Left hindlimb (tissue), 1 donor: ENCODE measurements around the gene MTF1.

ENCODE experiments used
- DNase-seq: peaks from one replicate; pipeline ENCODE4 v3.0.0-alpha.2; 2018

MTF1 gene

DNA sequence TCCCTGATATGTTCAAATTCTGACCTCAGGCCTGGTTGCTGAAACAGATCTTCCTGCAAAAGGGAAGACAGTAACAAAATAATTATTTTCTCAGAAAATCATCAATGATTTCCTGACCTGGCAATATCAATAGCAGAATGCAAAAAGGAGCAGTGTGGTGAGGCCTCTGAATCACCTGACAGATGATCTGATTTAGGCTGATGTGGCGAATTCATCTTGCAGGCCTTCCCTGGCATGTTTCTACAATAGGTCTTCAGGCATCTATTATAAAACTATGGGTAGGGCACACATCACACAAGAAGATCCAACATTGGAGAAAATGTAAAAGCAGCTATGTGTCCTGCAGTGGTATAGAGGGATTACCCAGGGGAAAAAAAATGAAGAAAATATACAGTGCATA is 7.1 kb upstream of the MTF1 start:
- no peak for DNase-seq

DNA sequence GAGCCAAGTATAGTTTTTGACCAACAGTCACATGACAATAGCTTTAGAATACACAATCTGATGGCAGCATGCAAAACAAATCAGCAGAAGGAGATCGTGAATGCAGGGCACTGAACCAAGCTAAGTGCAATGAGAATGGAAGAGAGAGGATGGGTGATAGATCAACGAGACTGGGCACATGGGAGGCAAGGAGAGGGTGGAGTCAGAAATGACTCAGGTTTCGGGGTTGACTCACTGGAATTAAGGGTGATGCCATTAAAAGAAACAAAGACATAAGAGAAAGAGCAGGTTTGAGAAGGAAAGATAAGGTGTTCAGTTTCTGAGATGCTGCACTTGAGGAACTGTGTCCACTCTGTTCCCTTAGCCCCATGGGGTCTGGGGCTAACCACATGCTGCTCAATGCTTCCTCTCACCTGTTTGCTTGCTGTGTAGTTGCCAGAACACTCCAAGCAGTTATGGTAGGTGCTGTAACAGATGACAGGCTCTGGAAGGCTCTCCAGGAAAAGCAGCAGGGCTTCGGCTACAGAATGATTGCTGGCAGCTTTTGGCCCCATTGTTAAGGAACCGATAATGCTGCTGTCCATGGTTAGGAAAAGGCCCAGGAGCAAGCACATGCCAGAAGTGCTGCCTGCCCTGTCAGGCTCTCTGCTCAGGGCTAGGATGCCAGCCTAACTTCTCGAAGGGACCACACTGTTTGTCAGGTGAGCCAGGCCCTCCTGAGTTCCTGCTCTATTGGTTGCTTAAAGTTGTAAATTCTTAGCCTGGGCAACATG is 6.1 kb upstream of the MTF1 start:
- no peak for DNase-seq

DNA sequence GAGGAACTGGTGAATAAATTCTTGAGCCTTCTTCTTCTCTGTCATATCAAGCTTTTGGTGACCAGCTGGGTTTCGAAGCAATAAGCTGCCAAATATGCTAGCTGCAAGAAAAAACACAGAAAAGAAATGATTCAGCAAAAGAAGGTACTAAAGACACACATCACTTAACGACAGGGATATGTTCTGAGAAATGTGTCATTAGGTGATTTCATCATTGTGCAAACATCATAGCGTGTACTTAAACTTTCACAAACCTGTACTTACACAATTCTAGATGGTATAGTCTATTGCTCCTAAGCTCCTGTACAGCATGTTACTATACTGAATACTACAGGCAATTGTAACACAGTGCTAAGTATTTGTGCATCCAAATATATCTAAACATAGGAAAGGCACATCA is 2.9 kb upstream of the MTF1 start:
- no peak for DNase-seq

DNA sequence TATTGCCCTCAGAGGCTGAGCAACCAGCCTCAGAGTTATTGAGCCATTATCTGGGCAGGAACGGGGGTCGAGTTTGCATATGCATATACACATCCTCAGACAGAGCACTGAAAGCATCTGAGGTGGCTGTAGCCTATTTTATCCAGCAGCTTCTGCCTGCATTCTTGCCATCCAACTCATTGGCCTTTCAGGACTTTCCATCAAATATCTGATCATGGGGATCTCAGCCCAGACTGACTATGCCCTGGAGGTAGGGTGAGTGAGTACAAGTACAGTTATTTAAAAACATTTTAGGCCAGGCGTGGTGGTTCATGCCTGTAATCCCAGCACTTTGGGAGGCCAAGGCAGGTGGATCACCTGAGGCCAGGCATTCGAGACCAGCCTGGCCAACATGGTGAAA is 1.8 kb upstream of the MTF1 start:
- no peak for DNase-seq

DNA sequence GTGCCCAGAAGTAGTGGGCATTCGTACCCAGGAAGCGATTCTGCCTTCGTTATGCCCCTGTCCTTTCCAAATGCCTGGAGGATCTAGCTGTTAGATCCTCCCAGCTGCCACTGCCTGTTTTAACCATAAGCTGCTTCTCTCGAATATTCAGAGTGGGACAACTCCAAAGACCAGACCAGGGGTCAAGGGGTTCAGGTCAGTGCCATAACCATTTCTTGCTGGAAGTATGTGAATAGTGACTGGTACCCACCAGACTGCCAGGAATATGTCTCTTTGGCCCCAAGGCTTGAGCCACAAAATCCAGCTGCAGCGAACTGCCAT is 914 bp upstream of the MTF1 start:
- DNase-seq, result no peak

DNA sequence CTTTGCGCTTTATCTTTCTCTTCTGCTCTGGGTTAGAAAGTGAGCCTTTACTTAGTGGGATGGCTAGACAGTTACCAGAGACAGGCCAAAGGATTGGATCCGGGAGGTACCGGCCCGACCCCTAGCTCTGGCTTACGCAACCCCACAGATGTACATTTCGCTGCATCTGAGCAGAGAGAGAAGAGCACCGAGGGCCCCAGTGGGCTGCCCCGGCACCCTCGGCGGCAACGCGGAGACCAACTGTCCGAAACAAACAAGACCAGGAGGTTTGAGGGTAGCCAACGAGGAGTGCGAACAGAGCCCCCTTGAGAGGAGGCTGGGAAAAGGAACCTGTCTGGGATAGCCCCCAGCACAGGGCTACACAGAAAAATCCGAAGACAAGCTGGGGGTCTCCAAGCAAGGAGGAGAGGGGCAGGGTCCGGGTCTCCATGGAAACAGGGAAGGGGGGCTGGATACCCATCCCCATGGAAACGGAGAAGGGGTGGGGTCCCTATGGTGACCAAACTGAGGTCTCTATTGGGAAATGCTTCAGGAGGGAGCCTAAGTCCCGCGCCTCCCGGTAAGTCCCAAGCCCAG is 373 bp downstream of the MTF1 start:
- no peak for DNase-seq

DNA sequence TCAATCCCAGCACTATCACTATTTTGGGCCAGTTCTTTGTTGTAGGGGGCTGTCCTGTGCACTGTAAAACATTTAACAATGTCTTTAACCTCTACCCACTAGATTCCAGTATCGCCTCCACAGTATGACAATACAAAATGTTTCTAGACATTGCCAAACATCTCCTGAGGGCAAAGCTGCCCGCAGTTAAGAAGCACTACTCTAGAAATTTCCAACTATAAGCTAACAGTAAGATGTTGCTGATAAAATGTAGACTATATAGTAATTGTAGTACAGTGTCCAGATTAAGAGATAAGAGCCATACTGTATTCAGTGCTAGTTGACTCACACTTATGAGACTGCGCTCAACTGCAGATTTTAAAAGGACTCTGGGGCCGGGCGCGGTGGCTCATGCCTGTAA is 5.0 kb downstream of the MTF1 start:
- no peak for DNase-seq

DNA sequence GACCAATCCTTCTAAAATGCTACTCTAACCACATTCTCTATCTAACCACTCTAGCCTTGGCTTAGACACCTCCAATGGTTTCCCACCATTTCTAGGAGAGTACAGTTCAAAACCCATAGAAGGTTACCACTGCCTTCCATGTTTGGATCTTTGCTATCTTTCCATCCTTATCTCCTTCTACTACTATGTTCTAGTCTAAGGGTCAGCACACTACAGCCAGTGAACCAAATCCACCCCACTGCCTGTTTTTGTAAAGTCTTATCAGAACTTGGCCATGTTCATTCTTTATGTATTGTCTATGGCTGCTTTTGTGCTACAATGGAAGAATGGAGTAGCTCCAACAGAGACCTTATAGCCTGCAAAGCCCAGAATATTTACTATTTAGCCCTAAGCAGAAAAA is 6.2 kb downstream of the MTF1 start:
- no peak for DNase-seq

DNA sequence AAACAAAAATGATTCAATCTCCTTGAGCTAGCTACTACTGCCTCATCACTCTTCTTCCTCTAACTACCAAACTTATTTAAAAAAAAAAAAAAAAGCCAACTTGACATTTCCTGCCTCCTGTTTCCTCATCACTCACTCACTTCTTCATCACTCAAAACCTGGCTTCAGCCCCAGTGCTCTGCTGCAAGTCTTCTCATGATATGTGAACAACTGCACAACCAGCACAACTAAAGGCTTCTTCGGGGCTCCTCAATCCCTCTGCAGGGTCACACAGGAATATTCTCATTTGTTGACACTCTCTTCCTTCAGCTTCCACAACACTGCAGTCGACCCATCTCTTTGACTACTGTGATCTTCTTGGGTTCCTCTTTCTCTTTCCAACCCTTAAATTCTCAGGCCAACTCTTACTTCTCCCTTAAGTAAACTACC is 7.6 kb downstream of the MTF1 start:
- DNase-seq, result no peak

DNA sequence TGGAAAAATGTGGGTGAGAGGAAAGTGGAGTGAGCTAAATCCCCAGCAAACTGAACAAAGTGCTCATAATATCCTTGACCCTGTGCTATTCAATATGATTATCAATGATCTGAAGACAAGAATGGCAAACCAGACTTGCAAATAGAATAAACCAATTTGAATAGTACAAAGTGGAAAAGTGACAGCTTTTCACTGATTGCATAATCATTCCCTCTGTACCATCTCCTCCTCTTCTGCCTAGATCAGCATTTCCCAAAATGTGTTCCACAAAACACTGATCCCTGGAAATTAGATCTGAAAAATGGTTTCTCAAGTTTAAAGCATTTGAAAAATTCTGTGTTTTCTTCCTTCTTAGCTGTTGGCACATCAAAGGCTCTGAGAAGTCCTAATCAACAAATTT is 8.1 kb downstream of the MTF1 start:
- DNase-seq, result no peak

DNA sequence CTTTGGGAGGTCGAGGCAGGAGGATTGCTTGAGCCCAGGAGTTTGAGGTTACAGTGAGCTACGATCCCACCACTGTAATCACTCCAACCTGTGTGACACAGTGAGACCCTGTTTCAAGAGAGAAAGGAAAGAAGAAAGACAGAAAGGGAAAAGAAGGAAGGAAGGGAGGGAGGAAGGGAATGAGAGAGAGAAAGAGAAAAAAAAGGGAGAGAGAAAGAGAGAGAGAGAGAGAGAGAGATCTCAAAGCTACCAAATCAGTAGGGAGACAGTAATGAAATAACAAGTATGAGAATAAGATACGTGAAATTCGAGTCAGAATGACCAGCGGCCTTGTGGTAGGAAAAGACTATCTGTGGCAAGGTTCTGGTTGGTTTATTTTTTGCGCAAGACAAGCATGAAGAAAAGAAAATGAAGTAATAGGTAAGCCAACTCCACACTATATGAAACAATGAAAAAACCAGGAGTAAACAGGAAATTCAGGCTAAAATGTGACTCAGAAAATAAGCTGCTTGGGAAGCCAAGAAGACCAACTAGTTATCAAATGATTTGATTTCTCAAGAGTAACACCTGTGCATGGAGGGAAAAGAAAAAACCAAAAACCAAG is 8.9 kb downstream of the MTF1 start:
- no peak for DNase-seq

DNA sequence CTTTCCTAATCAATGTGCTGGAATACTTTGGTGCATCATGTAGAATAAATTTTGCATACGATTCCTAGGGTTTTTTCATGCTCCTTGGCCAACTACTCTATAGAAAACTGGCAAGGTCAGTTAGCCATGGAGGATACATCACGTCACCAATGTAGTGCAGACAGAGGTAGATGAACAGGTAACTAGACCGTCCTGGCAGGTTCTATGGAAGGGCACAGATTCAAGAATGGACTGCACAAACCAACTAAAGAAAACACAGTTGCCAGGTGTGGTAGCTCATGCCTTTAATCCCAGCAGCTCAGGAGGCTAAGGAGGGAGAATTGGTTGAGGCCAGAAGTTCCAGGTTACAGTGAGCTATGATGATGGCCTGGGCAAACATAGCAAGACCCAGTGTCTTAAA is 9.9 kb downstream of the MTF1 start:
- no peak for DNase-seq

DNA sequence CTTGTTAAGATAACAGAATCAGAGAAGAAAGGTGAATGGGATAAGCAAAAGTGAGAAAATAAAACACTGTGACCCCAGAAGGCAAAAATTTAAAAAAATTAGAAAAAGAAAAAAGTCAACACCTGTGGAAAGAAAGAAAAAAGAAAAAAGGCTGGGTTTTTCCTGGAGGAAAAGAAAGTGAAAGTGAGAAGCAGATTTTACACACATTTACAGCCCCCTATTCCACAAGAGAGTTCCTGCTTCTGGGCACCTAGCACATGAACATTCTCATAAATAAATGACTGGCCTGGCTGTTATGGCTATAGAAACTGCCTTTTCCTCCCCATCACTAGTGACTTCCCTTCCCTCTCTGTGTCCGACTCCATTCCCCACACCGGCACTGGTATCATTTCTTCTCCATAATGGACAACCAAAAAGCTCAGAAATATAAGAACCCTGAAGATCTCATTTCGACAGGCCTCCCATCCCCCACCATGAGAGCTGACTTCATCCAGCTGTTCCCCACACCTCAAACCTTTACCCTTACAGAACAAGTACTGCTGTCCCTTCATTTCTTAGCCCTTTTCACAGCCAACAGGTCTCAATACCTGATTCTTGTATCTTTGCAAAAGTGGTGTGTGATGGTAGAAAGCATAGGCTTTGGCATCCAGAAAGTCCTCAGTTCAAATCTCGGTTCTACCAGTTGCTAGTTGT is 12.6 kb downstream of the MTF1 start:
- no peak for DNase-seq

DNA sequence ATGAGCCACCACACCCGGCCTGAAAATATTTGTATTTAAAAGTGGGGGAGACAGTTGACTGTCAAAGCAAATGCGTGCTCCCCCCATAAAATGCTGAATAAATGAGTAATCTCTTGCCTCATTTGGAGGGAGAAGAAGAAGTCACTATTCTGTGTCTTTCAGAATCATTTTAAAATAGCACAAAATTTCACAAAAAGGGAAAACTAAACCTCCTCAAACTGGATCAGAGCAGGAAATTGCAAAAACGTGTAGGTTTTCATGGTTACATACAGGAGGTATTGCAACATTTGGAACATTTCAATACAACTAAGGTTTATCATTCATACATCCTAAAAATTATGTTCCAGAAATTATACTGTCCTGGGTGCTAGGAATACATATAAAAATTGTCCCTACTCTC is 13.6 kb downstream of the MTF1 start:
- no peak for DNase-seq

DNA sequence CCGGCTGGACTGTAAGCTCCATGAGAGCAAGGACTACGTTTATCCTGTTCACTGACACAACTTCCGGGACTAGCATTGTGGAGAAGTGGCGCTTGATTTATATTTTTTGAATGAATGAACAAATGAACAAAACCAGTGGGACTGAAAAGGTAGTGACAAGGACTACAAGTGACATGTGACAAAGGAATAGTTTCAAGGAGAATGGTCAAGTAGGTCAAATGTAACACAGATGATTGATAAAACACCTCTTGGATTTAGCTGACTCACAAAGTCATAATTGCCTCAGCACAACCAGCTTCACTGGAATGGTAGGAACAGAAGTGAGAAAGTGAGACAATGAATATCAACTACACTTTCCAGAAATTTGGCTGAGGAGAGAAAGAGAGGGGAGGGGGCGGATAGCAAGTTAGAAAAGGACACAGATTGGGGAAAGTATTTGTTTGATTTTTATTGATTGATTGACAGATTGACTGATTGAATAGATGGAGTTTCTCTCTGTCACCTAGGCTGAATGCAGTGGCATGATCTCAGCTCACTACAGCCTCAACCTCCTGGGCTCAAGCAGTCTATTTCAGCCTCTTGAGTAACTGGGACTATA is 14.2 kb downstream of the MTF1 start:
- no peak for DNase-seq

DNA sequence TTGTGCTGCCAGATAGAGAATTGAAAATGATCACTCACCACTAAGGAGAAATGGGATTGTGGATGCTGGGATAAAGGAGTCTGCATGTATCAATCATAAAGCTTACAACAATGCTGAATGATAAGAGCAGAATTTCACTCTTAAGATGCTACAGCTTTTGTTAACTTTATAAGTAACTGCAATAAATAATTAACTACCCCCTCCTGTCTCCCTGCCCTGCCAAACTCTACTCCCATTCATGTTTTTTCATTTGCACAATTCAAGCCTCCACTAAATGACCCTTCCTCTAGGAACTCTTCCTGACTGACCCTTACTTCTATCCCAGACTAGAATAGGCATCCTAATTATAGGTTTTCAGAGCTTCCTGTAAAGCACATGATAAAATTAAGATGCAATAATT is 14.9 kb downstream of the MTF1 start:
- DNase-seq, result no peak

DNA sequence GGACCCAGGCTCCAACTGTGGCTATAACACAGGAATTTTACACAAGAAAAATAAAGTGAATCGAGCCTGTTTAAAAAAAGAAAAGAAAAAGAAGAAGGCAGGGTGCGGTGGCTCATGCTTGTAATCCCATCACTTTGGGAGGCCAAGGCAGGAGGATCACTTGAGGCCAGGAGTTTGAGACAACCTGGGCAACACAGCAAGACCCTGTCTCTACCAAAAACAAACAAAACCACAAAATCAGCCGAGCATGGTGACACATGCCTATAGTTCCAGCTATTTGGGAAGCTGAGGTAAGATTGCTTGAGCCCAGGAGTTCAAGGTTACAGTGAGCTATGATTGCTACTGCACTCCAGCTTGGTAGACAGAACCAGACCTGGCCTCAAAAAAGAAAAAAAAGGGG is 17.7 kb downstream of the MTF1 start:
- no peak for DNase-seq

DNA sequence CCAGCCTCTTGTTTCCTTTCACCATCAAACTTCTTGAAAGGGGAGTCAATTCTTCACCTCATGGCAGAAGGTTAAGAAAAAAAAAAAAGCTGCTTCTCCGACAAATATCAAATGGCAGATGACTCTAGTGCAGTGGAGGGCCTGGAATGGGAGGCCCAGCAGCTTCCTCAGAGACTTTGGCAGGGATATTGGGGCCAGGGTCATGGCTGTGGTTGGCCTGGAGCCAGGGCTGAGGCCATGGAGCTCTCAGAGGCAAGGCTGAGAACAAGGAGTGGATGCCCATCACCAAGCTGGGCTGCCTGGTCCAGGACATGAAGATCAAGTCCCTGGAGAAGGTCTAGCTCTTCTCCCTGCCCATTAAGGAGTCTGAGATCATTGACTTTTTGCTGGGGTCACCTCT is 18.7 kb downstream of the MTF1 start:
- no peak for DNase-seq

DNA sequence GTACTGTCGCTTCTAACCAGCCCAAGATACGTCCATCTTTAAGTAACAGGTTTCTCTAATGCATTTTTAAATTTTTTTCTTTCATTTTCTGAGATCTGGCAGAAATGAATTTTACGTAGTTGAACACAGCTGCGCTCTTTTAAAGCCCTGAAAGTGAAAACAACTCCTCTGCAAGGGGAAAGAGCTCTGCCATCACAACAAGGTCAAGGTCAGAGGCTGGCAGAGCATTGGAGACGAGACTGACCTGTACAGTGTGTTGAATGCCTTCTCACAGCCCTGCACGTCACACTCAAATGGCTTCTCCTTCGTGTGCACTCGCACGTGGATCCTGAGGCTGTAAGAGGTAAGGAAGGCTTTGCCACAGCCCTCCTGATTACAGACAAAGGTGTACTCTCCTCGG is 19.7 kb downstream of the MTF1 start:
- no peak for DNase-seq

DNA sequence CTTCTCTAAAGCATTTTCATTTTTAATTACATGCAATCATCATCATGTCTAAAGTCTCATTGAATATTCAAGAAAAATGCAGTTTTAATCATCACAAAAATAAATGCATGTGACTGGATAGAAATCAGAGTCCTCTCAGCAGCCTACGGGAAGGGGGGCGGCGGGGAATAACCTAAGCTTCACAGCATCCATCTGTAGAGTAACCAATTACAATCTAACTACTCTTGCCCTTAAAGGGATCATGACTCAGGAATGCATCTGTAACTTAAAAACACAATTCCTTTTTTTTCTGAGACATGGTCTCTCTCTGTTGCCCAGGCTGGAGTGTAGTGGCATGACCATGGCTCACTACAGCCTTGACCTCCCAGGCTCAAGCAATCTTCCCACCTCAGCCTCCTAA is 22.6 kb downstream of the MTF1 start:
- no peak for DNase-seq

DNA sequence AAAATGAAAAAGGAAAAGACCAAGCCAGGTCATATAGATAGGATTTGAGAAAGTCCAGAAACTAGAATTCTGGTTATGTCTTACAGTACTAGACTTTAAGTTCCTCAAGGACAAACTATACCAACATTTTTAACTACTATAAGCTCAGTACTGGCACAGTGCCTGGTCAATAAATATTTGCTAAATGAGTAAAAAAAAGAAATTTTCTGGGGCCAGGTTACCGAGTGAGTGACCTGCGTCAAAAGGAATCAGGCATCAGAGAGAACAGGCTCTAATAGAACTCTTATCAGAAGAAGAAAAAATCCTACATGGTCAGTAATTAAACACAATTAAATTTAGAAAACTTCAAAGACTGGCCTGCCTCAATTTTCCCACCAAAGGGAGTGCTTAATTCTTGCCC is 27.6 kb downstream of the MTF1 start:
- DNase-seq, result no peak

DNA sequence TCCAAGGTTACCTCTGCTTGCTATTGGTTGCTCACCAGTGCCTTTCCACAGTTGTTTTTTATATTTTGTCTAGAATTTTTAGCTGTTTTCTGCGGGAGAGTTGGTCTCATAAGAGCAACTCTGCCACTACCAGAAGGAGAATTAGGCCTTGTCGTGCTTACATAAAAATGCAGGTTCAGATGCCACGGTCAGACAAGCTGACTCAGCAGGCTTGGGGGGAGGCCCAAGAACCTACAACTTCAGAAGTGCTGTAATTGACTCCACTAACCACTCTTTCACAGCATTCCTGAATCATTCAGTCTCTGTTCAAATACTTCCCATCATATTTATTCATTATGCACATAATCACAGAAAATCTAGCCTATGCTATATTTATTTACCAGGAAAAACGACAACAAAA is 28.3 kb downstream of the MTF1 start:
- no peak for DNase-seq

DNA sequence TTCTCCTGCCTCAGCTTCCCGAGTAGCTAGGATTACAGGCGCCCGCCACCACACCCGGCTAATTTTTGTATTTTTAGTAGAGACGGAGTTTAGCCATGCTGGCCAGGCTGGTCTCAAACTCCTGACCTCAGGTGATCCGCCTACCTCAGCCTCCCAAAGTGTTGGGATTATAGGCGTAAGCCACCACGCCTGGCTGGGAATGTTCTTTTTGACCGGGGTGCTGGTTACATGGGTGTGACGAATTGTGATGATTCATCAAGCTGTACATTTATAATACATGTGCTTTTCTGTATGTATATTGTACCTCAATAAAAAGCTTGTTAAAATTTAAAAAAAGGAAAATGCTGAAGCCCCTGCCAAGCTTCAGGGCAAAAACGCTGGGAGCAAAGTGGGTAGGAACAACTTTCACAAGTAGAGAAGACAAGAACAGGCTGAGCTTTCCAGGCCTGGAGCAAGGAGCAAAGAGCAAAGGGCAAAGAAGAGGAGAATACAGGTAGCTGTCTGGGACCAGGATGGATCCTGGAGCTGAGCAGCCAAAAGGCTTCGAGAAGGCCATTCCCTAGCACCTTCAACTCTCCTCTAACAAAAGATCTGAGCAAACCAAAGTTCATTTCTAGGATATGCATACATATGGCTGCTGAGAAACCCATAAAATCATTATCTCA is 30.9 kb downstream of the MTF1 start:
- no peak for DNase-seq
